Endothelial cell of umbilical vein (primary cell): ENCODE measurements around the gene NUBPL. TPM values are rescaled to one million over a fixed set of nuclear protein-coding genes. Genes with fewer than 3 reads are reported as not detected.
A peak's percentile ranks its signal among the peaks of the same experiment; 100 is the strongest.

ENCODE experiments used
- BruUV-seq: library from RNA; stranded (reverse); fragments of 400-500 nt; replicated peaks from 2 replicates; lab custom pipeline; 2021; lab: Mats Ljungman, UMichigan
- CTCF ChIA-PET: fragments of 300-600, 350-600 bp; sonication (Branson Sonifier 250); formaldehyde crosslinking; loops from one replicate; lab custom pipeline; 2021; ENCODE audit warnings: antibody characterized with exemption, inconsistent platforms; lab: Charles Lee
- POLR2A ChIA-PET: fragments of 300-600, 350-600 bp; sonication (Branson Sonifier 250); formaldehyde crosslinking; loops from one replicate; lab custom pipeline; 2021; ENCODE audit warnings: antibody characterized with exemption, inconsistent platforms; lab: Charles Lee
- DNase-seq: peaks from one replicate; pipeline ENCODE4 v3.0.0-alpha.2; 2011; ENCODE audit warnings: low read depth, low spot score
- FAIRE-seq: peaks from 2 replicates; lab custom pipeline; 2011; peaks lifted over from hg19 to GRCh38; lab: Jason Lieb, UNC
- H2AFZ ChIP-seq: 2 replicates; pipeline ENCODE4 v1.6.0; 2012; ENCODE audit warnings: low read depth, low read length, control low read depth, inconsistent platforms
- H3K27ac ChIP-seq: 2 replicates; pipeline ENCODE4 v1.5.1; 2011; ENCODE audit warnings: low read depth, mild to moderate bottlenecking, control low read depth, low read length, moderate library complexity; ENCODE audit not compliant: insufficient read depth
- H3K27me3 ChIP-seq, 2 experiments: 2 replicates each; pipeline versions ENCODE4 v1.6.0 to v1.6.1; 2011; ENCODE audit warnings: low read length in 2 of 2, mixed read lengths in 1 of 2; ENCODE audit not compliant: control insufficient read depth in 2 of 2, insufficient read depth in 2 of 2
- H3K36me3 ChIP-seq, 2 experiments: 2 replicates in 1 of 2; 3 replicates in 1 of 2; pipeline ENCODE4 v1.5.1; 2011; ENCODE audit warnings: low read length in 2 of 2, mild to moderate bottlenecking in 1 of 2, moderate library complexity in 1 of 2; ENCODE audit not compliant: control insufficient read depth in 2 of 2, insufficient read depth in 2 of 2; ENCODE audit errors: extremely low read depth in 1 of 2
- H3K4me1 ChIP-seq: 3 replicates; pipeline ENCODE4 v1.5.1; 2011; ENCODE audit warnings: mild to moderate bottlenecking, low read length; ENCODE audit not compliant: control insufficient read depth, insufficient read depth; ENCODE audit errors: extremely low read depth
- H3K4me2 ChIP-seq: 2 replicates; pipeline ENCODE4 v1.6.1; 2011; ENCODE audit warnings: low read length, control low read depth, mixed read lengths; ENCODE audit not compliant: insufficient read depth
- H3K4me3 ChIP-seq, 3 experiments: fragments of 200-600 bp in 1 of 3; sonication (generic), shearing (Covaris generic) in 1 of 3; replicated peaks in 1 of 3; 2 replicates each; pipeline ENCODE4 v1.5.1; 2011 to 2016; ENCODE audit warnings: control low read depth in 3 of 3, low read length in 3 of 3, mild to moderate bottlenecking in 2 of 3, inconsistent platforms in 1 of 3, low read depth in 1 of 3, moderate library complexity in 1 of 3; ENCODE audit not compliant: insufficient read depth in 1 of 3
- H3K79me2 ChIP-seq: 2 replicates; pipeline ENCODE4 v1.6.0; 2012; ENCODE audit warnings: low read length, inconsistent platforms; ENCODE audit not compliant: control insufficient read depth, insufficient read depth
- H3K9ac ChIP-seq: replicated peaks from 2 replicates; pipeline ENCODE3; 2011; ENCODE audit warnings: low read length, control low read depth; ENCODE audit not compliant: insufficient read depth; ENCODE audit errors: extremely low read depth
- H3K9me1 ChIP-seq: replicated peaks from 3 replicates; pipeline ENCODE4 v1.6.0; 2011; ENCODE audit warnings: mild to moderate bottlenecking, low read length; ENCODE audit not compliant: control insufficient read depth, insufficient read depth; ENCODE audit errors: extremely low read depth
- H3K9me3 ChIP-seq: replicated peaks from 2 replicates; pipeline ENCODE4 v1.5.1; 2012; ENCODE audit warnings: low read length, inconsistent platforms; ENCODE audit not compliant: control insufficient read depth, insufficient read depth
- H4K20me1 ChIP-seq: replicated peaks from 2 replicates; pipeline ENCODE3; 2011; ENCODE audit warnings: mild to moderate bottlenecking, low read length; ENCODE audit not compliant: control insufficient read depth, insufficient read depth; ENCODE audit errors: extremely low read depth
- EZH2 ChIP-seq: IDR thresholded peaks from 2 replicates; pipeline ENCODE4 v1.6.1; 2012; ENCODE audit warnings: borderline replicate concordance, low read depth, mild to moderate bottlenecking, moderate library complexity, low read length, inconsistent platforms; ENCODE audit not compliant: severe bottlenecking
- FOS ChIP-seq: IDR thresholded peaks from 2 replicates; pipeline ENCODE4 v1.6.1; 2011; ENCODE audit warnings: mild to moderate bottlenecking, low read length, moderate library complexity, borderline replicate concordance; ENCODE audit not compliant: insufficient read depth
- GATA2 ChIP-seq: IDR thresholded peaks from 2 replicates; pipeline ENCODE4 v1.7.0; 2011; ENCODE audit warnings: low read depth, mild to moderate bottlenecking, moderate library complexity, mixed read lengths, low read length; ENCODE audit not compliant: insufficient read length, insufficient read depth
- JUN ChIP-seq: IDR thresholded peaks from 2 replicates; pipeline ENCODE4 v1.6.1; 2011; ENCODE audit warnings: borderline replicate concordance, low read depth; ENCODE audit not compliant: insufficient read length, insufficient read depth
- MYC ChIP-seq: IDR thresholded peaks from one replicate; pipeline ENCODE4 v1.6.1; 2011; ENCODE audit warnings: mild to moderate bottlenecking, low read depth, low read length
- POLR2A ChIP-seq: IDR thresholded peaks from 2 replicates; pipeline ENCODE4 v1.6.1; 2012; ENCODE audit warnings: low read depth, mild to moderate bottlenecking, control low read depth, low read length
- POLR2AphosphoS5 ChIP-seq: IDR thresholded peaks from 2 replicates; pipeline ENCODE4 v1.6.1; 2012; ENCODE audit warnings: low read depth, mild to moderate bottlenecking, control low read depth, low read length, moderate library complexity; ENCODE audit not compliant: insufficient read depth
- dilution Hi-C: fragments of 300-500 bp; cut with MboI; formaldehyde crosslinking; loops from one replicate; pipeline ENCODE4 v1.15.0; 2019; ENCODE audit warnings: low sequenced_read_pairs; ENCODE audit not compliant: extremely low pct_ligation_motif_present
- intact Hi-C: fragments of 100-400 bp; cut with micrococcal nuclease; formaldehyde crosslinking; loops from one replicate; pipeline ENCODE4 v1.10.0; 2022
- polyA plus RNA-seq, 4 experiments: library from polyadenylated mRNA; depleted of rRNA in 3 of 4; stranded (reverse) in 3 of 4; unstranded in 1 of 4; fragments of >200 nt; gene quantifications; 2 replicates each; pipeline versions ENCODE4 v1.2.1 to v1.2.3, GENCODE V29; 2011 to 2012; ENCODE audit warnings: missing spikeins in 1 of 4
- total RNA-seq: library from RNA; stranded (reverse); gene quantifications from 2 replicates; pipeline ENCODE4 v1.2.3, GENCODE V29; 2021
- TF ChIP-seq, protein P1 (sequence below), 2 donors: IDR thresholded peaks; 1 replicate in 1 of 2; 2 replicates in 1 of 2; pipeline ENCODE4 v1.5.1; 2011; ENCODE audit warnings: low read length in 2 of 2, mild to moderate bottlenecking in 2 of 2, moderate library complexity in 2 of 2, control low read depth in 1 of 2, inconsistent platforms in 1 of 2, low read depth in 1 of 2; ENCODE audit not compliant: insufficient read depth in 1 of 2; ENCODE audit errors: extremely low read depth in 1 of 2
- TF ChIP-seq, protein P2 (sequence below): IDR thresholded peaks from 2 replicates; pipeline ENCODE4 v1.6.1; 2011; ENCODE audit not compliant: insufficient read depth, insufficient read length

The NUBPL gene
- total and polyA plus RNA-seq, 2 donors (not counting 3 experiments of a cell fraction or from before 2014, with no cell fraction given), result 2.1 to 12.3 TPM

DNA sequence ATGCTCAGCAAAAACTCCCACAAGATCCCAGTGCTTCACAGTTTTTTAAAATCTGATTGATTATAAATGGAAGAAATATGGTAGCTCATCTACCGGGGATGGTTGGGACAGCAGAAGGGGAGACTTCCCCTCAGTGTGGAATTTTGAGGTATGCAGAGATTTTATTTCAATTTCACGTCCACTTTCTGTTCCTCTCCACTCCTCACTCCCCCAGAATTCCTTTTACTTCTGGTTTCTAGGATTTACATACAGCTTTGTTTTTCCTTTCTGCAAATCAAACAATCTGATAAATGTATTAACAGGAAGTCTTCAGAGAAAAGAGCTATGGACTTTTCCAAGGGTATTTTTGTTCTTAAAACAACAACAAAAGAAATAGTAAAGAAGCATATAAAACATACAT is 334.4 kb downstream of the NUBPL start:
- H3K79me2 ChIP-seq, result no peaks in the 10 kb centered on the region
- no peak for FAIRE-seq
- H2AFZ ChIP-seq, result no peak overlapping the region
- no peaks in the 10 kb centered on the region for H3K9me3 ChIP-seq
- no peak overlapping the region for H3K9ac ChIP-seq
- no TSS peak for BruUV-seq
- no peaks in the 10 kb centered on the region for H3K9me1 ChIP-seq
- H3K36me3 ChIP-seq, result no peaks in the 10 kb centered on the region
- intact Hi-C loops (no loop called here), dilution Hi-C loops (no loop called here)
- no peaks in the 10 kb centered on the region for H3K27me3 ChIP-seq
- no peak for TF ChIP-seq POLR2AphosphoS5
- TF ChIP-seq, protein P1, sequence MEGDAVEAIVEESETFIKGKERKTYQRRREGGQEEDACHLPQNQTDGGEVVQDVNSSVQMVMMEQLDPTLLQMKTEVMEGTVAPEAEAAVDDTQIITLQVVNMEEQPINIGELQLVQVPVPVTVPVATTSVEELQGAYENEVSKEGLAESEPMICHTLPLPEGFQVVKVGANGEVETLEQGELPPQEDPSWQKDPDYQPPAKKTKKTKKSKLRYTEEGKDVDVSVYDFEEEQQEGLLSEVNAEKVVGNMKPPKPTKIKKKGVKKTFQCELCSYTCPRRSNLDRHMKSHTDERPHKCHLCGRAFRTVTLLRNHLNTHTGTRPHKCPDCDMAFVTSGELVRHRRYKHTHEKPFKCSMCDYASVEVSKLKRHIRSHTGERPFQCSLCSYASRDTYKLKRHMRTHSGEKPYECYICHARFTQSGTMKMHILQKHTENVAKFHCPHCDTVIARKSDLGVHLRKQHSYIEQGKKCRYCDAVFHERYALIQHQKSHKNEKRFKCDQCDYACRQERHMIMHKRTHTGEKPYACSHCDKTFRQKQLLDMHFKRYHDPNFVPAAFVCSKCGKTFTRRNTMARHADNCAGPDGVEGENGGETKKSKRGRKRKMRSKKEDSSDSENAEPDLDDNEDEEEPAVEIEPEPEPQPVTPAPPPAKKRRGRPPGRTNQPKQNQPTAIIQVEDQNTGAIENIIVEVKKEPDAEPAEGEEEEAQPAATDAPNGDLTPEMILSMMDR (IDR thresholded peaks at IDR 0.05; ENCODE audit: extremely low read depth in 1 of 2, insufficient read depth in 1 of 2, low read depth in 1 of 2, low read length in 2 of 2), result no peak
- no peak for TF ChIP-seq FOS
- TF ChIP-seq JUN, result no peak
- no peak for TF ChIP-seq EZH2
- no peak for TF ChIP-seq GATA2
- no peak for TF ChIP-seq POLR2A
- no peak for TF ChIP-seq MYC
- TF ChIP-seq, protein P2, sequence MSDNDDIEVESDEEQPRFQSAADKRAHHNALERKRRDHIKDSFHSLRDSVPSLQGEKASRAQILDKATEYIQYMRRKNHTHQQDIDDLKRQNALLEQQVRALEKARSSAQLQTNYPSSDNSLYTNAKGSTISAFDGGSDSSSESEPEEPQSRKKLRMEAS, result no peak
- H3K4me2 ChIP-seq, result no peak overlapping the region
- CTCF ChIA-PET, result interaction anchor here (1.0 kb wide), 1 partner anchor 31 kb away, joined by 3 read pairs; no protein-coding TSS in a partner anchor
- H3K27ac ChIP-seq, result no peak overlapping the region
- no peak overlapping the region for H3K4me3 ChIP-seq
- H3K4me1 ChIP-seq, result peaks cover 14% of the 10 kb centered on the region
- peak; percentile 15 for DNase-seq
- no peaks in the 10 kb centered on the region for H4K20me1 ChIP-seq
- POLR2A ChIA-PET, result no interaction called here
